Upper lobe of left lung (tissue), 6 donors: ENCODE data around the gene TDRKH. TPM values are rescaled to one million over a fixed set of nuclear protein-coding genes. Genes with fewer than 3 reads are reported as not detected.

Experiments
- ATAC-seq, 2 donors: fragments of 200-7000 bp; cut with Tn5 transposase; one replicate each; pipeline ENCODE4 v1.9.1; 2022; ENCODE audit warnings: mild to moderate bottlenecking in 2 of 2, moderate library complexity in 2 of 2; ENCODE audit not compliant: low FRiP score in 2 of 2
- DNase-seq, 2 donors: peaks; one replicate each; pipeline ENCODE4 v3.0.0-alpha.2; 2019 to 2020
- H3K27ac ChIP-seq, 4 donors: fragments of 200-600 bp; sonication (generic); one replicate each; pipeline ENCODE4 v1.5.1; 2016 to 2019
- H3K27me3 ChIP-seq, 4 donors: fragments of 200-600 bp; sonication (generic); one replicate each; pipeline ENCODE4 v1.5.1; 2017 to 2019
- H3K36me3 ChIP-seq, 4 donors: fragments of 200-600 bp; sonication (generic); one replicate each; pipeline ENCODE4 v1.5.1; 2016 to 2019
- H3K4me1 ChIP-seq, 4 donors: fragments of 200-600 bp; sonication (generic); one replicate each; pipeline ENCODE4 v1.5.1; 2018 to 2019
- H3K4me3 ChIP-seq, 4 donors: fragments of 200-600 bp; sonication (generic); one replicate each; pipeline ENCODE4 v1.5.1; 2017 to 2019; ENCODE audit warnings: mild to moderate bottlenecking in 2 of 4, moderate library complexity in 1 of 4
- H3K9me3 ChIP-seq, 4 donors: fragments of 200-600 bp; sonication (generic); one replicate each; pipeline ENCODE4 v1.5.1; 2018 to 2019
- CTCF ChIP-seq, 6 experiments: fragments of 450-650 bp in 4 of 6; fragments of 200-600 bp in 2 of 6; sonication (generic) in 2 of 6; IDR thresholded peaks; one replicate each; pipeline ENCODE4 v1.5.1; 2016 to 2019; ENCODE audit warnings: antibody characterized with exemption in 6 of 6
- EP300 ChIP-seq, 4 donors: sonication (generic); formaldehyde crosslinking; IDR thresholded peaks; one replicate each; pipeline ENCODE4 v1.5.1; 2017; ENCODE audit warnings: antibody characterized with exemption in 4 of 4, control low read depth in 2 of 4
- POLR2A ChIP-seq, 4 donors: fragments of 450-650 bp; IDR thresholded peaks; one replicate each; pipeline ENCODE4 v1.5.1; 2016 to 2017; ENCODE audit warnings: antibody characterized with exemption in 4 of 4, mild to moderate bottlenecking in 2 of 4
- POLR2AphosphoS5 ChIP-seq, 2 donors: sonication (generic); formaldehyde crosslinking; IDR thresholded peaks; one replicate each; pipeline ENCODE4 v1.5.1; 2017; ENCODE audit warnings: antibody characterized with exemption in 2 of 2
- WGBS, 2 donors: methylation state at CpG; one replicate each; pipeline ENCODE4 v1.1.5; 2017 to 2018; 5-methylcytosine and 5-hydroxymethylcytosine counted together
- total RNA-seq, 6 donors: library from RNA; depleted of rRNA in 4 of 6; stranded (reverse); fragments of >200 nt in 4 of 6; gene quantifications; one replicate each; pipeline versions ENCODE4 v1.1.0 to v1.2.1, GENCODE V29; 2016 to 2021
- donor health status: DM: no; HTN: no; CAD: no; lungs with moderate emphysema.
- donor health status: DM: no; HTN: yes; CAD: no; lungs with severe emphysema.

TDRKH gene
- total RNA-seq, 6 donors from 2014 or later: 7.3 to 17.0 (median 13.1) TPM

GRCh38 chr1:151834239-151834638 is 43.9 kb upstream of the TDRKH start:
- no peak for ATAC-seq

GRCh38 chr1:151833172-151833900 is 43.0 kb upstream of the TDRKH start:
- H3K4me1 ChIP-seq: peaks cover 26 to 56% (median 42%) of the 10 kb centered on the region in 4 donors
- DNase-seq: no peak
- 78 to 84% methylated on average over 7 to 8 of the region's 8 CpGs for WGBS, 2 donors
- peaks cover 0 to 9% (median 4%) of the 10 kb centered on the region in 4 donors for H3K27me3 ChIP-seq
- no peak for ATAC-seq
- H3K36me3 ChIP-seq: no peaks in the 10 kb centered on the region
- TF ChIP-seq POLR2AphosphoS5 (IDR thresholded peaks at IDR 0.05) (no peak), CTCF (IDR thresholded peaks at IDR 0.05) (no peak), POLR2A (IDR thresholded peaks at IDR 0.05) (no peak), EP300 (IDR thresholded peaks at IDR 0.05) (no peak)
- no peaks in the 10 kb centered on the region for H3K9me3 ChIP-seq
- peak overlapping the region in 1 of 4 donors; percentile 84 for H3K27ac ChIP-seq
- no peak overlapping the region for H3K4me3 ChIP-seq

More at GRCh38 chr1:151834239-151834638, 43.9 kb upstream of the TDRKH start:
- no peak overlapping the region for H3K27ac ChIP-seq
- TF ChIP-seq CTCF (IDR thresholded peaks at IDR 0.05): no peak
- no peak for TF ChIP-seq EP300 (IDR thresholded peaks at IDR 0.05)
- no peak for TF ChIP-seq POLR2A (IDR thresholded peaks at IDR 0.05)
- TF ChIP-seq POLR2AphosphoS5 (IDR thresholded peaks at IDR 0.05): no peak
- no peaks in the 10 kb centered on the region for H3K9me3 ChIP-seq
- H3K36me3 ChIP-seq: no peaks in the 10 kb centered on the region
- WGBS, 2 donors: 52 to 60% methylated on average over 2 to 3 of the region's 3 CpGs
- H3K4me1 ChIP-seq: peaks cover 26 to 56% (median 43%) of the 10 kb centered on the region in 4 donors
- no peak overlapping the region for H3K4me3 ChIP-seq
- no peak for DNase-seq
- peaks cover 0 to 18% (median 12%) of the 10 kb centered on the region in 4 donors for H3K27me3 ChIP-seq

- TF ChIP-seq CTCF (IDR thresholded peaks at IDR 0.05): no peak
- TF ChIP-seq POLR2A (IDR thresholded peaks at IDR 0.05): peak in 1 of 4 donors; percentile 12
- TF ChIP-seq EP300 (IDR thresholded peaks at IDR 0.05): peak in 1 of 4 donors; percentile 86
- TF ChIP-seq POLR2AphosphoS5 (IDR thresholded peaks at IDR 0.05): peak; percentile 52 to 72
- DNase-seq: peak; percentile 92 to 93
- Histone ChIP-seq H3K27ac (peak overlapping the region in 2 of 4 donors; percentile 60 to 84), H3K9me3 (no peaks in the 10 kb centered on the region), H3K27me3 (no peaks in the 10 kb centered on the region), H3K4me1 (peaks cover 24 to 53% (median 38%) of the 10 kb centered on the region in 4 donors), H3K36me3 (no peaks in the 10 kb centered on the region), H3K4me3 (no peak overlapping the region)
- ATAC-seq: peak; percentile 23 to 80
- 56 to 60% methylated on average over 9 to 10 of the region's 10 CpGs for WGBS, 2 donors
Measured at GRCh38 chr1:151832318-151832980, 42.1 kb upstream of the TDRKH start.

- peak in 2 of 4 donors; percentile 53 to 73 for TF ChIP-seq POLR2A (IDR thresholded peaks at IDR 0.05)
- peak in 1 of 2 donors; percentile 66 for TF ChIP-seq POLR2AphosphoS5 (IDR thresholded peaks at IDR 0.05)
- TF ChIP-seq CTCF (IDR thresholded peaks at IDR 0.05): no peak
- TF ChIP-seq EP300 (IDR thresholded peaks at IDR 0.05): no peak
- no peaks in the 10 kb centered on the region for H3K27me3 ChIP-seq
- H3K36me3 ChIP-seq: no peaks in the 10 kb centered on the region
- no peaks in the 10 kb centered on the region for H3K9me3 ChIP-seq
- H3K4me3 ChIP-seq: peak within 1 kb of the TSS; percentile 30 to 52 (median 46)
- ATAC-seq (peak; percentile 61 to 90), DNase-seq (peak; percentile 79)
- 62 to 68% methylated on average over 5 of the region's 5 CpGs for WGBS, 2 donors
- peaks cover 24 to 49% (median 34%) of the 10 kb centered on the region in 4 donors for H3K4me1 ChIP-seq
- peak within 1 kb of the TSS; percentile 38 to 84 (median 61) for H3K27ac ChIP-seq
Measured at GRCh38 chr1:151831605-151832004, 41.3 kb upstream of the TDRKH start, which contains the start of gene RORC. Gene RORC, minus strand, starts transcription at chr1:151831802. Its CDS starts 38 bp downstream, at chr1:151831764.
